ACHN (cell line): ENCODE measurements around the gene KRTAP5-8.
"Not testable (repeated sequence)": the region's sequence is repeated elsewhere in the genome, so short reads cannot be mapped to it uniquely, and the experiment has no call there.

Experiments
- DNase-seq: peaks from one replicate; pipeline ENCODE4 v3.0.0-alpha.2; 2015
- in situ Hi-C: cut with HindIII; loops from 2 replicates; pipeline ENCODE4 v1.10.0; 2017; ENCODE audit warnings: low sequenced_read_pairs, low pct_ligation_motif_present, low pct_unique_long_range_greater_than_20kb

Gene KRTAP5-8

DNA sequence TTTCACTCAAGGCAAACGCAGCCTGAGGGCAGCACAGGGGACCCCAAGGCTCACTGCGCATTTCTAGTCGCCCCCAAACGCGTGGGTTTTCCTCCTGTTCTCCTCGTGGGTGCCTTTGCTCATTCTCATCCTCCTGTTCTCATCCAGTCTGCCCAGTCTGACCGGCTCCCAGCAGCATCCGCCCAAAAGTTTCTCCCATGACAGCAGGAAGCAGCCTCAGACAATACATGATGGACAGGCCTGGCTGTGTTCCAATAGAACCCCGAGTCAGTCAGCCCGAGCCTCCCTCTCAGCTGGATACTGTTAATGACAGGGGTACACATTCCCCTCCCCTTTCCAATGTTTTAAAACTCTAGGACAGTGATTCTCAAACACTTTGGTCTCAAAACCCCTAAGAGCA, 33.3 kb upstream of the KRTAP5-8 start:
- no peak for DNase-seq
- in situ Hi-C loops = no loop called here

DNA sequence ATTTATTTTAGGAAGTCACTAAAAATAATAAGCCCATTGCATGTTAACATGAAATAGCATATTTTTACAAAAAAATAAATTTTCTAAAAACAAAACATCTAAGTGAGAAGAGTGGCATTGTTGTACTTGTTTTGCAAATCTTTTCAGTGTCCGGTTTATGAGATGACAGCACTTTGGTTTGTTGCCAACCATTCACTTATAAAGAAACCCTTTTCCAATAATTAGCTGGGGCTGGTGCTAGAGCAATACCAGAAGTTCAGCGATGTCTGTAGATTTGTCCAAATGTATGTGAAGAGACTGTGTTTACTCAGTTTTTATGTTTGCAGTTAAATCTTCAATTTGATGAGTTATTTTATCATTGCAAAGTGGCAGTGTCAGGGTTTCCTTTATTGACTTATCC, 32.8 kb upstream of the KRTAP5-8 start:
- no peak for DNase-seq
- in situ Hi-C loops = no loop called here

DNA sequence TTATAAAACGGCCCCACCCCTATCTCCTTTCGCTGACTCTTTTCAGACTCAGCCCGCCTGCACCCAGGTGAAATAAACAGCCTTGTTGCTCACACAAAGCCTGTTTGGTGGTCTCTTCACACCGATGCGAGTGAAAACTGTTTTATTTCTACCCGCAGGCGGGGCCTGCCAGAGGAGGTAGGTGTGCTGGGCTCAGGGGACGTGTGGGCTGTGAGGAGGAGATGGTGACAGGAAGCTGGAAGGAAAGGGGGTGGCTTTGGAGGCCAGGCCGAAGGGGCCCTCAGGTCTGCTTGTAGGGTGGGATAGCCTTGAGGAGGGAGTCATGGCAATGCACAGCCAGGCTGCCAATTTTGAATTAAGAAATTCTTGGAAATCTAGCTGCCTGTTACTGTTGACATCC, 32.0 kb upstream of the KRTAP5-8 start:
- in situ Hi-C loops = no loop called here

DNA sequence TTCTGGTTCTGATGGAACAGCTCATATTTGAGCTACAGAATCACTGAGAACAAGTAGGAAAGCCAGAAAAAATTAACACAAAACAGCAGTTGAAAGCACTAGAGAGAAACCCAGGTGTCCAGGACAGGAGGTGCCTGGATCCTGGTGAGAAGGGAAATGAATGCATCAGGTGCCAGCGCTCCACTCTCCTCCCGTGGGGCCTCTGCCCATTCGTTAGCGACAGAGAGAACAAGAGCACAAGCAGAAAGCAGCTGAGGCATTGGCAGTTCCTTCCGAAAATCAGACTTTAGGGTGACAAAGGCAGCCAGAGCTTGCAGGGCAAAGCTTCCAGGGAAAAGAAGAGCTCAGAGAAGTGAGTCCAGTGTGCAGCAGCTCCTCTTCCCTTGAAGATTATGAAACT, 30.7 kb upstream of the KRTAP5-8 start:
- no peak for DNase-seq
- in situ Hi-C loops = no loop called here

More for the DNA sequence above, 32.0 kb upstream of the KRTAP5-8 start:
- DNase-seq = no peak

DNA sequence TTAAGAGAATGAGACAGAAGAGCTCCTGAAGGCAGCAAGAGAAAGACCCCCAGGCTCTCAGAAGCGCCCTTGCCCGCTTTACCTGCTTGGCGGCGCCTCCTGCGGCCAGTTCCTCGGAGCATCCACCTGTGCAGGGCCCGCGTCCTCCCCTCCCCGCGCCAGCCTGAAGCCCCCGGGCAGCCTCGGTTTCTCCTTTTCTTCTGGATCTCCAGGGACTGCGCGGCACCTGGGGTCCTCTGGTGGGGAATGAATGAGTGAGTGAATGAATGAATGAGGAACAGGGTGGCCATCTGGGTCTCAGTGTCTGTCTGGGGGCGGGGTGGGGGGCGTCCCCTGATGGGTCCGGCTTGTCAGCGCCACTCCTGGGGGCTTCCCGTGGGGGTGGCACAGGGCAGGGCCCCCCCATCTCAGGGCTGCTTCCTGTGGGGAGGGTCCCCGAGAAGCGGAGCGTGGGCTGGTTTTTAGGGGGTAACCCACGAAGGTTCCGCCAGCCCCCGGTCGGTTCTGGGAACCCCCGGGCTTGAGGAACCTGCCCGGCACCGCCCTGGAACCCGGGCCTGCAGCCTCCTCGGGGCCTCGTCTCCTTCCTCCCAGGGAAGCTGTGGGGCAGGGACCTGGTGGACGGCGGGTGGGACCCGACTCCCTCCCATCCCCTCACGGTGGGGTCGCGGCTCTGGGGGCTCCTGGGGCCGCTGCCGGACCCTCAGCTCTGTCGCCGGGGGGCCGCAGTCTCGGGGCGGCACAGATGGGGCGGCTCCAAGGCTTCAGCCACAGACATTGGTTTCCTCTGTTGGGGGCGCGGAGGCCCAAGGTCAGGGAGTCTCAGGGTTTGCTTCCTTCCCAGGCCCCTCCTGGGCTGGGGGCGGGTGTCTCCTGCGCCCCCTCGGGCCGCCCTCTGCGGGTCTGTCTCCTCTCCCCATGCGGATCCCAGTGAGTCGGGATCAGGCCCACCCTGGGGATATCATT, 19.0 kb upstream of the KRTAP5-8 start:
- in situ Hi-C loops = no loop called here
- no peak for DNase-seq

DNA sequence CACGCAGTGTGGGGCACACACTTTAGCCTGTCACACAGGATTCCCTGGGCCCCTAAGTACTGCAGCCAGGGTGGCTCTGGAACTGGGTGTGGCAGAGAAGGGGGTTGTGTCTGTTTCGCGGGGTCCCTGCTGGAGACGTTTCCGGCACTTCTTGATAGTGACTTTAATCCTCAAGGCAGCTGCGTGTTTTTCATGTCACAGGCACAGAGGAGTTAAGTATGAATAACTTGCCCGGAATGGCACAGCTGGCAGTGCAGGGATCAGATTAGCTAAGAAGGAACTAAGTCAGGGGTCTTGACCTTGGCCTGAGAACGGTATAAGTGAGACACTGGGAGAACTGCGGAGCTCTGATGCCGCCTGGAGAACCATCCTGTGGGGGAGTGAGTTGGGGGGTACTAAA, 18.3 kb upstream of the KRTAP5-8 start:
- no peak for DNase-seq
- in situ Hi-C loops = no loop called here

DNA sequence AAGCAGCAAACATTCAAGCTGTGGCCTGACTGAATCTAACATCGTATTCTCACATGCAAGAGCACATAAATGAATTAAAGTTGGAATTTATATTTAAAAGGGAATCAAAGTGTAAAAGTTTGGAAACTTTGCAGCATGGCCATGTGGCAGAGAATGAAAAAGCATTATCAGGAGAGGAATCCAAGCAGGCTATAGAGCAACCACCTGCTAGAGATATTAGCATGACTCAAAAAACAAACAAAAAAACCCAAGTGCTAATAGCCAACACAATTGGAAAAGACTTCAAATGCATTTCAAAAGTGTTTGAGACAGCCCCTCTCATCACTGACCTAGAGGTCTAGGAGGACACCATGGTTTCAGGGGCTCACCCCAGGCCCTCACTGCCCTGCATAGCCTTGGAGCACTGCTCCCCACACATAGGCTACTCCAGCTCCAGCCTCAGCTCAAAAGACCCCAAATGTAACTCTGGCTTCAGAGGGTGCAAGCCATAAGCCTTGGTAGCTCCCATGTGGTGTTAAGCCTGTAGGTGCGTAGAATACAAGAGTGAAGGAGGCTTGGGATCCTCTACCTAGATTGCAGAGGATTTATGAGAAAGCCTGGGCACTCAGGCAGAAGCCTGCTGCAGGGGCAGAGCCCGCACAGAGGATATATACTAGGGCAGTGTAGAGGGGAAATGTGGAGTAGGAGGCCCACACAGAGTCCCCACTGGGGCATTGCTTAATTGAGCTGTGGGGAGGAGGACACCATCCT, 12.5 kb upstream of the KRTAP5-8 start:
- no peak for DNase-seq
- in situ Hi-C loops = no loop called here

DNA sequence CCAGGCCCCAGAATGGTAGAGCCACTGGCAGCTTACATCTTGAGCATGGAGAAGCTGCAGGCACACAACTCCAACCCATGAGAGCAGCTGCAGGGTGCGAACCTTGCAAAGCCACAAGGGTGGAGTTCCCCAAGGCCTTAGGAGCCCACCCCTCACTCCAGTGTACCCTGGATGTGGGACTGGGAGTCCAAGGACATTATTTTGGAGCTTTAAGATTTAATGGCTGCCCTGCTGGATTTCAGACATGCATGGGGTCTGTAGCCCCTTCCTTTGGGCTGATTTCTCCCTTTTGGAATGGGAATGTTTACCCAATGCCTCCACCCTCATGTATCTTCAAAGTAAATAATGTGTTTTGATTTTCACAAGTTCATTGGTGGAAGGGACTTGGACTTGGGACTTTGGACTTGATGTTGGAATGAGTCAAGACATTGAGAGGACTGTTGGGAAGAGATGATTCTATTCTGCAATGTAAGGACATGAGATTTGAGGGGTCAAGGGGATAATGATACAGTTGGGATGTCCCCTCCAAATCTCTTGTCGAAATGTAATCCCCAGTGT, 11.8 kb upstream of the KRTAP5-8 start:
- in situ Hi-C loops = no loop called here
- DNase-seq = no peak

DNA sequence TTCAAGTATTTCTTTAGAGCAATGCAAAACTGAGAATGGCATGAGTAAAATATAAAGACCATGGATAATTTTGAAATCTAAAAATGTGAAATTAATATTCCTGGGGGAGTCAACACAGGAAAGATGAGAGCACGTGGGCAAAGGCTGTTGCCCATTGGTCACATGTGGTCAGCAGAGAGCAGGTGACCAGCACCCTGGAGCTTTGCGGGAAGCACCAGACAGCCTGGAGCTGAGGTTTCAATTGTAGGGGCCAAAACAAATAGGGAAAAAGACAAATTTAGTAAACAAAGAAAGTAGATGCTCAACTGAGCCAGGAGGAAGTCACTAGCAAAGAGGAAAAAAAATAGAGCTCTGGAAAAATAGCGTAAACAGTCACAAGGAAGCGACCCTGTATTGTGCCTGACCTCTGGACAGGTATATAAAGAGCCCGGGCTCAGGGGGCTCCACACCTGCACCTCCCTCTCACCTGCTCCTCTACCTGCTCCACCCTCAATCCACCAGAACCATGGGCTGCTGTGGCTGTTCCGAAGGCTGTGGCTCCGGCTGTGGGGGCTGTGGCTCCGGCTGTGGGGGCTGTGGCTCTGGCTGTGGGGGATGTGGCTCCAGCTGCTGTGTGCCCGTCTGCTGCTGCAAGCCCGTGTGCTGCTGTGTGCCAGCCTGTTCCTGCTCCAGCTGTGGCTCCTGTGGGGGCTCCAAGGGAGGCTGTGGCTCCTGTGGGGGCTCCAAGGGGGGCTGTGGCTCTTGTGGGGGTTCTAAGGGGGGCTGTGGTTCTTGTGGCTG, 10.8 kb upstream of the KRTAP5-8 start, which contains the start of gene KRTAP5-7:
Gene KRTAP5-7, plus strand, starts transcription at position 472 of the 780 bp plus-strand sequence. Its CDS starts 34 bp downstream, at position 506.
- not testable (repeated sequence) for DNase-seq

DNA sequence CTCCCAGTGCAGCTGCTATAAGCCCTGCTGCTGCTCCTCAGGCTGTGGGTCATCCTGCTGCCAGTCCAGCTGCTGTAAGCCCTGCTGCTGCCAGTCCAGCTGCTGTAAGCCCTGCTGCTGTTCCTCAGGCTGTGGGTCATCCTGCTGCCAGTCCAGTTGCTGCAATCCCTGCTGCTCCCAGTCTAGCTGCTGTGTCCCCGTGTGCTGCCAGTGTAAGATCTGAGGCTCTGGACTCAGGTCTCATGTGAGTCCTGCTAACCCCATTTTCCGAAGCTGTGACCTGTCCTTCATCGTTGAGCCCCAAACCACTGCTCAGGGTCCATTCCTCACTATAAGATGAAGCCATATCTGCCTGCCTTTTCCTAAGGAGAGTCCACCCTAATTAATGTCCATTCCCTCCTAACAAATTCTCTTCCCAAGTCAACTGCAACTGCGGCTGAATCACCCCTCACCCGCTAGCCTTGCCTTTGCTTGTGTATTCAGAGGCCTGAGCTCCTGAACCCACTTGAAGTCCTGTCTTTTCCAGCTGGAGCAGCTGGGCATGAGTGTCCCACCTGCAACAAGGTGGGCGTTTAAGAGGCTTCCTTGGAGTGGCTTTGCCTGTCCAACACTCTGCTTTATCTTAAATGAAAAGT, 10.1 kb upstream of the KRTAP5-8 start:
- in situ Hi-C loops = no loop called here
- no peak for DNase-seq

More for the DNA sequence above, 10.8 kb upstream of the KRTAP5-8 start, which contains the start of gene KRTAP5-7:
- in situ Hi-C loops = not testable (repeated sequence)

DNA sequence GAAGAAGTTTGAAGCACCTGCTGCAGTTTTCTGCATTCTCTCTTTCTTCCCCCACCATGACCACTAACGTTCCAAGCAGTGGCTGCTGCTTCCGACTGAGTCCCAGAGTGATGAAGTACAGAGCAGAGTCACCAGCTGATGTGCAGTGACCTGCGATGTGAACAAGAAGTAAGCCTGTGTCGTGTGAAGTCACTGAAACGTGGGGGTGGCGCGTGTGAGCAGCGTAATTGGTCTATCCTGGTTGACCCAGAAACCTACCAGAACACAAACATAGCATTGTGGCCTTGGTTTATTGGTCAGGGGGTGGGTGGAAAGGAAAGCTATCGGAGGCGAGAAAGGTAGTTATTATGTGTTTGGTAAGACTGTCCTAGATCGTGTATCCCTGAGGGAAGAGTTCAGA, 7.2 kb upstream of the KRTAP5-8 start:
- in situ Hi-C loops = no loop called here
- DNase-seq = no peak

DNA sequence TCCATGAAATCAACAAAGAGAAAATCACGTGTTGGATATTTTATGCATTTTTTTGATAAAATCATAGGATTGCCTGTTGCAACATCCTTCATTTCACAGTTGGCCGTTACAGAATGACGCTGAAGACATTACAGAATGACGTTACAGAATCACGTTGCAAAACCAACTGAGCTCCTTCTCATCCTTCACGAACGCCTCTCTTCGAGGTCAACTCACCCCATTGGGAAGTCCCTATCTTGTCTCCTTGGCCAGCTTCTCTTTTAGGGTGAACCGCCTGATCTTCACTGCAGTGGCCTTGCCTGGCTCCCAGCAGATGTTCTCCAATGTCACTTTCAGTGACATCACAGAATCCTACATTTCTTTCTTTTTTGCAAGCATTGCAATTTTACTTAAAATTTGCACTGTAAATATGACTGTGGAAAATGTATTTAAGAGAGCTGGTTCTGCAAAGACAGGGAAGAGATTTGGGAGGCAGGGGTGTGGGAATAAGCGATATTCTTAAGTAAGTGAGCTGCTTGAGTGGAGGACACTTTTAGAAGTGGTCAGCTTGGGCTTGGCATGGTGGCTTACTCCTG, 5.7 kb upstream of the KRTAP5-8 start:
- no peak for DNase-seq
- in situ Hi-C loops = no loop called here

DNA sequence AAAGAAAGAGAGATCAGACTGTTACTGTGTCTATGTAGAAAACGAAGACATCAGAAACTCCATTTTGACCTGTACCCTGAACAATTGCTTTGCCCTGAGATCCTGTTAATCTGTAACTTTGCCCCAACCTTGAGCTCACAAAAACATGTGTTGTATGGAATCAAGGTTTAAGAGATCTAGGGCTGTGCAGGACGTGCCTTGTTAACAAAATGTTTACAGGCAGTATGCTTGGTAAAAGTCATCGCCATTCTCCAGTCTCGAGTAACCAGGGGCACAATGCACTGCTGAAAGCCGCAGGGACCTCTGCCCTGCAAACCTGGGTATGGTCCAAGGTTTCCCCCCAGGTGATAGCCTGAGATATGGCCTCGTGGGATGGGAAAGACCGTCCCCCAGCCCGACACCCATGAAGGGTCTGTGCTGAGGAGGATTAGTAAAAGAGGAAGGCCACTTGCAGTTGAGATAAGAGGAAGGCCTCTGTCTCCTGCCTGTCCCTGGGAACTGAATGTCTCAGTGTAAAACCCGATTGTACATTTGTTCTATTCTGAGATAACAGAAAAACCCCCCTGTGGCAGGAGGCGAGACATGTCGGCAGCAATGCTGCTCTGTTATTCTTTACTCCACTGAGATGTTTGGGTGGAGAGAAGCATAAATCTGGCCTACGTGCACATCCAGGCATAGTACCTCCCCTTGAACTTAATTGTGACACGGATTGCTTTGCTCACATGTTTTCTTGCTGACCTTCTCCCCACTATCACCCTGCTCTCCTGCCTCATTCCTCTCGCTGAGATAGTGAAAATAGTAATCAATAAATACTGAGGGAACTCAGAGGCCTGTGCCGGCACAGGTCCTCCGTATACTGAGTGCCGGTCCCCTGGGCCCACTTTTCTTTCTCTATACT, 2.9 kb upstream of the KRTAP5-8 start:
- DNase-seq, in situ Hi-C loops: not testable (repeated sequence)

DNA sequence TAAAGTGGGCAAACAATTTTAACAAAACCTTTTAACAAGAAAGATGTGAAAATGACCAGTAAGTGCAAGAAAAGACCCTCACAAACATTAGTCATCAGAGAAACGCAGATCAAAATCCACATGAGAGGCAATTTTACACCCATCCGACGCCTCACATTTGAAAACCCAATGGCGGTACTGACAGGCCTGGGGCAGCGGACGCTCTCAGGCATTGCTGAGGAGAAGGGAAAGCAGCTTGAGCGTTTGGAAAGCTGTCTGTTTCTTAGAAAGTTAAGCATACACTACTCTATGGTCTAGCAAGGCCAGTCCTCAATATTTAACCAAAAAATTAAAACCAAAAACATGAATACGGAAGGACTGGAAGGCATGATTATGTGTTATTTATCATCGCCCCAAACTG, 2.0 kb upstream of the KRTAP5-8 start:
- no peak for DNase-seq
- in situ Hi-C loops = no loop called here

DNA sequence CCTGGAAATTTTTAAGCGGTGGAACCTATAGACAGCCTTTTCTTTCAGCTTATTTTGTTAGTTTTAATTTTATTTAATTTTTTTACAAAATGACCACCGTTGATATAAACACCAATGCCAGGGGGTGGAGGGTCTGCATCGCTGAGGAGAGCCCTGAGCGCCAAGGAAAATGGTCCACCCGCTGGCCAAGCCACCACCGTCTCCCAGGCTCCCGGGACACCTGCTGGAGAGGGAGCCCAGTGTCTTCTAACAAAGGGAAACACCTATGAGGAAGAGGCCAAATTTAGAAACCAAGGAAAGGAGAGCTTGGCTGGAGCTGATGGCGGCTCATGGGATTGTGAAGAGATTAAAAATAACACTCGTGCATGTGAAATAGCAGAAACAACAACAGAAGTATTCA, 288 bp upstream of the KRTAP5-8 start:
- in situ Hi-C loops = no loop called here
- no peak for DNase-seq

DNA sequence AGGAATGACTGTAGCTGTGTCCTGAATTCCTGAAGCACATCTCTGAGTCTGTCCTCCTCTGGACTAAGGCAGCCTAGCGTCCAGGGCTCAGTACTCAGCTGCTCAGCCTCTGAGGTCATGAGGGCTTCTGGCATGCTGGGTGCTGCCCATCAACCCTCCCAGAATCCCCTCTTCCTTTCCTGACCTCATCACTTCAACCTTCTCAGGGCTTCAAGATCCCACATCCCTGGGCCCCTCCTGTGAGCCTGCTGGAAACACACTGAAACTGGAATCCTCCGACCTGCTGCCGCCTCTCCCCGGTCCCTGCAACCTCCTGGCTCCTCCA, 803 bp downstream of the KRTAP5-8 start:
- no peak for DNase-seq
- in situ Hi-C loops = no loop called here

DNA sequence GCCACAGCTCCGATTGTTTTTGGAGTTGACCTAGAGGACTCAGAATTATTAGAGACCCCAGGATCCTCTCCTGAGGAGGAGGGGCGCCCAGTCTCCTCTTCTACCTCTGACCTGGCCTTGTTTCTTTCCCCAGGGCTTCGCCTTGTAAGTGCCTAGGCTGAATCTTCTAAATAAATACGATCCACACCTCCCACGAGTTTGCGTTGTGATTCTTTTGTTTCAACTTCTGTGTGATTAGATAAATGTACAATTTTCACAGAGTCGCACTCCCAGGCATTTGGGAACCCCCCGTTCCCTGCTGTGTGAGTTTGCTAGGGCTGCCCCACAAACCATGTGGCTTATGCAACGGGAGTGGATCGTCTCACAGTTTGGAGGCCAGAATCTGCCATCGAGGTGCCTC, 1.2 kb downstream of the KRTAP5-8 start:
- in situ Hi-C loops = no loop called here
- no peak for DNase-seq
